OCI-LY1 (cell line): Measurements from ENCODE around the gene ENTPD6.

Experiments
- H2AFZ ChIP-seq: fragments of 200-600 bp; sonication (generic), shearing (Covaris generic); 2 replicates; pipeline ENCODE4 v1.6.0; 2014; ENCODE audit warnings: antibody characterized with exemption, mild to moderate bottlenecking, low read length
- H3F3A ChIP-seq: fragments of 200-600 bp; sonication (generic), shearing (Covaris generic); 2 replicates; pipeline ENCODE4 v1.6.0; 2014; ENCODE audit warnings: mild to moderate bottlenecking, antibody characterized with exemption, low read length, moderate library complexity; ENCODE audit not compliant: insufficient read depth
- H3K27ac ChIP-seq: fragments of 200-600 bp; sonication (generic); 2 replicates; pipeline ENCODE4 v1.5.1; 2014; ENCODE audit warnings: low read length, mixed run types, mild to moderate bottlenecking, low read depth; ENCODE audit not compliant: poor library complexity, severe bottlenecking
- H3K27me3 ChIP-seq: fragments of 200-600 bp; sonication (generic); 2 replicates; pipeline ENCODE4 v1.6.0; 2014; ENCODE audit warnings: antibody characterized with exemption, mild to moderate bottlenecking, low read length, moderate library complexity; ENCODE audit not compliant: insufficient read depth
- H3K36me3 ChIP-seq: fragments of 200-600 bp; sonication (generic); 2 replicates; pipeline ENCODE4 v1.6.1; 2014; ENCODE audit warnings: mild to moderate bottlenecking, antibody characterized with exemption, low read length, moderate library complexity, mixed read lengths; ENCODE audit not compliant: insufficient read depth
- H3K4me1 ChIP-seq: fragments of 200-600 bp; sonication (generic); 2 replicates; pipeline ENCODE4 v1.5.1; 2014; ENCODE audit warnings: mild to moderate bottlenecking, low read length, moderate library complexity; ENCODE audit not compliant: insufficient read depth, severe bottlenecking
- H3K4me2 ChIP-seq: fragments of 200-600 bp; sonication (generic), shearing (Covaris generic); 2 replicates; pipeline ENCODE4 v1.6.1; 2014; ENCODE audit warnings: low read length
- H3K4me3 ChIP-seq: fragments of 200-600 bp; sonication (generic); 2 replicates; pipeline ENCODE4 v1.5.1; 2014; ENCODE audit warnings: low read length, low read depth, mild to moderate bottlenecking, mixed read lengths; ENCODE audit not compliant: poor library complexity, severe bottlenecking
- H3K79me2 ChIP-seq: fragments of 200-600 bp; shearing (Covaris generic); 2 replicates; pipeline ENCODE4 v1.6.1; 2016; ENCODE audit warnings: mixed run types, low read length, mixed read lengths; ENCODE audit not compliant: insufficient read depth
- H3K9ac ChIP-seq: fragments of 200-600 bp; sonication (generic), shearing (Covaris generic); 2 replicates; pipeline ENCODE4 v1.6.1; 2014; ENCODE audit warnings: mild to moderate bottlenecking, low read length, mixed read lengths
- H3K9me2 ChIP-seq: fragments of 200-600 bp; sonication (generic), shearing (Covaris generic); 2 replicates; pipeline ENCODE4 v1.6.1; 2014; ENCODE audit warnings: low read depth, mild to moderate bottlenecking, low read length, mixed read lengths
- H3K9me3 ChIP-seq: fragments of 200-600 bp; shearing (Covaris generic); 2 replicates; pipeline ENCODE4 v1.6.1; 2014; ENCODE audit warnings: low read length, mixed read lengths
- H4K20me1 ChIP-seq: fragments of 200-600 bp; sonication (generic), shearing (Covaris generic); 2 replicates; pipeline ENCODE4 v1.6.0; 2016; ENCODE audit warnings: mild to moderate bottlenecking, low read length; ENCODE audit not compliant: insufficient read depth
- EZH2 ChIP-seq: fragments of 200-600 bp; sonication (generic), shearing (Covaris generic); IDR thresholded peaks from 2 replicates; pipeline ENCODE4 v1.8.0; 2017; ENCODE audit warnings: borderline replicate concordance, mixed run types, mild to moderate bottlenecking, antibody characterized with exemption, low read length, moderate library complexity, mixed read lengths
- TF ChIP-seq, protein P1 (sequence below): fragments of 200-600 bp; sonication (generic), shearing (Covaris generic); IDR thresholded peaks from 2 replicates; pipeline ENCODE4 v1.5.1; 2017; ENCODE audit warnings: mild to moderate bottlenecking, antibody characterized with exemption, low read length, moderate library complexity, mixed read lengths

The ENTPD6 gene

GRCh38 chr20:25214819-25215218 lies 19.3 kb downstream of the ENTPD6 start:
- Histone ChIP-seq H3K4me3 (no peak overlapping the region), H4K20me1 (no peaks in the 10 kb centered on the region), H3K4me2 (no peak overlapping the region), H3K9ac (no peak overlapping the region), H3K36me3 (peaks cover 24% of the 10 kb centered on the region; the same call in 1 of the 2 replicates), H3K27me3 (no peaks in the 10 kb centered on the region), H3F3A (no peaks in the 10 kb centered on the region), H3K27ac (no peak overlapping the region), H3K9me3 (no peaks in the 10 kb centered on the region), H3K79me2 (no peaks in the 10 kb centered on the region), H3K4me1 (peaks cover 3% of the 10 kb centered on the region), H3K9me2 (no peaks in the 10 kb centered on the region), H2AFZ (no peak overlapping the region)
- TF ChIP-seq, protein P1, sequence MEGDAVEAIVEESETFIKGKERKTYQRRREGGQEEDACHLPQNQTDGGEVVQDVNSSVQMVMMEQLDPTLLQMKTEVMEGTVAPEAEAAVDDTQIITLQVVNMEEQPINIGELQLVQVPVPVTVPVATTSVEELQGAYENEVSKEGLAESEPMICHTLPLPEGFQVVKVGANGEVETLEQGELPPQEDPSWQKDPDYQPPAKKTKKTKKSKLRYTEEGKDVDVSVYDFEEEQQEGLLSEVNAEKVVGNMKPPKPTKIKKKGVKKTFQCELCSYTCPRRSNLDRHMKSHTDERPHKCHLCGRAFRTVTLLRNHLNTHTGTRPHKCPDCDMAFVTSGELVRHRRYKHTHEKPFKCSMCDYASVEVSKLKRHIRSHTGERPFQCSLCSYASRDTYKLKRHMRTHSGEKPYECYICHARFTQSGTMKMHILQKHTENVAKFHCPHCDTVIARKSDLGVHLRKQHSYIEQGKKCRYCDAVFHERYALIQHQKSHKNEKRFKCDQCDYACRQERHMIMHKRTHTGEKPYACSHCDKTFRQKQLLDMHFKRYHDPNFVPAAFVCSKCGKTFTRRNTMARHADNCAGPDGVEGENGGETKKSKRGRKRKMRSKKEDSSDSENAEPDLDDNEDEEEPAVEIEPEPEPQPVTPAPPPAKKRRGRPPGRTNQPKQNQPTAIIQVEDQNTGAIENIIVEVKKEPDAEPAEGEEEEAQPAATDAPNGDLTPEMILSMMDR: no peak
- no peak for TF ChIP-seq EZH2

GRCh38 chr20:25215521-25215920 lies 20.0 kb downstream of the ENTPD6 start:
- H3K36me3 ChIP-seq: peaks cover 19% of the 10 kb centered on the region; the same call in 1 of the 2 replicates
- no peak overlapping the region for H3K27ac ChIP-seq
- no peak overlapping the region for H3K4me2 ChIP-seq
- H3K9me3 ChIP-seq: no peaks in the 10 kb centered on the region
- H4K20me1 ChIP-seq: no peaks in the 10 kb centered on the region
- peaks cover 6% of the 10 kb centered on the region for H3K4me1 ChIP-seq
- H3F3A ChIP-seq: no peaks in the 10 kb centered on the region
- H3K79me2 ChIP-seq: no peaks in the 10 kb centered on the region
- H3K27me3 ChIP-seq: no peaks in the 10 kb centered on the region
- TF ChIP-seq, protein P1: no peak
- no peak for TF ChIP-seq EZH2
- no peak overlapping the region for H3K9ac ChIP-seq
- no peak overlapping the region for H3K4me3 ChIP-seq
- no peak overlapping the region for H2AFZ ChIP-seq
- no peaks in the 10 kb centered on the region for H3K9me2 ChIP-seq

GRCh38 chr20:25216199-25216945 lies 20.9 kb downstream of the ENTPD6 start:
- Histone ChIP-seq H3K9ac (no peak overlapping the region), H4K20me1 (no peaks in the 10 kb centered on the region), H3K4me3 (no peak overlapping the region), H3F3A (no peaks in the 10 kb centered on the region), H3K9me2 (no peaks in the 10 kb centered on the region), H3K9me3 (no peaks in the 10 kb centered on the region), H3K4me1 (peaks cover 6% of the 10 kb centered on the region), H3K4me2 (no peak overlapping the region), H3K27me3 (no peaks in the 10 kb centered on the region), H3K27ac (no peak overlapping the region), H2AFZ (no peak overlapping the region), H3K79me2 (no peaks in the 10 kb centered on the region), H3K36me3 (peaks cover 18% of the 10 kb centered on the region; the same call in 1 of the 2 replicates)
- no peak for TF ChIP-seq EZH2
- TF ChIP-seq, protein P1: no peak
